ENCODE measurements around the gene KDM4C. TPM values are rescaled to one million over a fixed set of nuclear protein-coding genes. Genes with fewer than 3 reads are reported as not detected.

Gene KDM4C
- total and polyA plus RNA-seq, 2 of the 4 experiments (the other 2 are of a cell fraction), result 11.8 to 23.8 TPM

GRCh38 chr9:7104625-7105024 lies 346.9 kb downstream of the KDM4C start:
- H2BK120ac ChIP-seq (ENCODE audit: low read depth, low read length), result no peak overlapping the region
- no peak overlapping the region for H2AK5ac ChIP-seq (ENCODE audit: low read depth, low read length)
- no peak overlapping the region for H2AFZ ChIP-seq (replicated peaks; ENCODE audit: low read length, poor library complexity)
- no peak overlapping the region for H4K8ac ChIP-seq (ENCODE audit: low read depth in 2 of 2, low read length in 2 of 2)
- H3K27ac ChIP-seq (ENCODE audit: insufficient read depth, low read length), result no peak overlapping the region
- H3K23ac ChIP-seq (ENCODE audit: low read depth, low read length), result no peak overlapping the region
- no peaks in the 10 kb centered on the region for H4K20me1 ChIP-seq (ENCODE audit: insufficient read depth, low read length)
- H2AK9ac ChIP-seq (replicated peaks; ENCODE audit: low read depth, low read length, poor library complexity), result no peak overlapping the region
- no peak overlapping the region for H3K9ac ChIP-seq (ENCODE audit: low read depth, low read length)
- in situ Hi-C loops (cut with MboI; ENCODE audit: low sequenced_read_pairs) (no loop called here), intact Hi-C loops (cut with micrococcal nuclease) (no loop called here), dilution Hi-C loops (cut with HindIII; ENCODE audit: low sequenced_read_pairs, unreplicated experiment) (no loop called here)
- no peak overlapping the region for H3K4me3 ChIP-seq (ENCODE audit: insufficient read depth, low read depth, low read length)
- ChIA-PET POLR2A (ENCODE audit: unreplicated experiment) (no interaction called here), CTCF (no interaction called here)
- no peak overlapping the region for H3K4ac ChIP-seq (ENCODE audit: low read depth, low read length)
- DNase-seq (no peak), ATAC-seq (ENCODE audit: low read depth) (no peak)
- peaks cover under 1% of the 10 kb centered on the region; the same call in 1 of the 2 replicates for H3K9me3 ChIP-seq (ENCODE audit: control insufficient read depth, insufficient read depth, low read length)
- H3K27me3 ChIP-seq (ENCODE audit: control insufficient read depth, insufficient read depth, low read length), result no peaks in the 10 kb centered on the region
- no peak overlapping the region for H2BK5ac ChIP-seq (ENCODE audit: low read depth, low read length, poor library complexity, severe bottlenecking)
- H2BK20ac ChIP-seq (ENCODE audit: low read depth, low read length), result no peak overlapping the region
- no peak overlapping the region for H4K5ac ChIP-seq (ENCODE audit: low read depth, low read length)
- no peak overlapping the region for H4K91ac ChIP-seq (ENCODE audit: insufficient read depth, low read depth, low read length)
- no peaks in the 10 kb centered on the region for H3K79me1 ChIP-seq (ENCODE audit: low read depth in 1 of 2, low read length in 2 of 2)
- 80% methylated on average over 1 of the region's 2 CpGs; no CpG with 5 or more reads in 1 of the 2 experiments for WGBS, 2 experiments (ENCODE audit: extremely low coverage in 2 of 2, insufficient read length in 1 of 2)
- H3K56ac ChIP-seq (ENCODE audit: extremely low read depth, insufficient read depth, low read length), result no peak overlapping the region
- H3K4me1 ChIP-seq (ENCODE audit: control insufficient read depth, insufficient read depth, low read length), result no peaks in the 10 kb centered on the region; the same call in 1 of the 2 replicates
- no peak overlapping the region for H2BK15ac ChIP-seq (ENCODE audit: low read depth, low read length)
- TF ChIP-seq MAZ (IDR thresholded peaks at IDR 0.05; ENCODE audit: borderline replicate concordance, low read depth, low read length), result no peak
- no peak for TF ChIP-seq SMC3 (IDR thresholded peaks at IDR 0.05; ENCODE audit: low read depth, low read length)
- TF ChIP-seq ELK1 (IDR thresholded peaks at IDR 0.05; ENCODE audit: borderline replicate concordance, low read depth, low read length), result no peak
- no peak for TF ChIP-seq POLR2A (IDR thresholded peaks at IDR 0.05; ENCODE audit: low read depth, low read length)
- no peak for TF ChIP-seq BHLHE40 (IDR thresholded peaks at IDR 0.05; ENCODE audit: low read depth, low read length)
- no peak for TF ChIP-seq CHD1 (IDR thresholded peaks at IDR 0.05; ENCODE audit: low read depth, low read length)
- no peak for TF ChIP-seq CTCF (conservative IDR thresholded peaks at IDR 0.05; ENCODE audit: low read depth, low read length)
- TF ChIP-seq MXI1 (IDR thresholded peaks at IDR 0.05; ENCODE audit: borderline replicate concordance, low read depth, low read length), result no peak
- TF ChIP-seq RAD21 (IDR thresholded peaks at IDR 0.05; ENCODE audit: low read length), result no peak
- TF ChIP-seq RFX5 (IDR thresholded peaks at IDR 0.05; ENCODE audit: low read depth, low read length), result no peak
- TF ChIP-seq NFE2L2 (IDR thresholded peaks at IDR 0.05; ENCODE audit: low read depth, low read length), result no peak
- TF ChIP-seq RCOR1 (IDR thresholded peaks at IDR 0.05; ENCODE audit: insufficient replicate concordance, low read length), result no peak
- TF ChIP-seq CEBPB (IDR thresholded peaks at IDR 0.05; ENCODE audit: low read depth, low read length), result no peak
- no peak overlapping the region for H3K18ac ChIP-seq (ENCODE audit: low read depth, low read length)
- H3K36me3 ChIP-seq (ENCODE audit: control insufficient read depth, insufficient read depth, low read length), result peaks cover 8% of the 10 kb centered on the region
- no peak overlapping the region for H3K4me2 ChIP-seq (ENCODE audit: low read depth, low read length)
- no TSS peak for BruUV-seq (replicated peaks)
- no peaks in the 10 kb centered on the region for H3K9me1 ChIP-seq (ENCODE audit: insufficient read depth, low read length)
- no peak overlapping the region for H3K14ac ChIP-seq (replicated peaks; ENCODE audit: low read depth, low read length)
